CD4-positive, alpha-beta T cell (primary cell): ENCODE measurements around the gene TAF3. TPM values are rescaled to one million over a fixed set of nuclear protein-coding genes. Genes with fewer than 3 reads are reported as not detected.

Source experiments
- ATAC-seq: fragments of 200-7000 bp; cut with Tn5 transposase; one replicate; pipeline ENCODE4 v1.10.0; 2022; ENCODE audit warnings: mild to moderate bottlenecking; ENCODE audit not compliant: poor library complexity
- CTCF ChIA-PET: fragments of 350-600 bp; sonication (Branson Sonifier 250); formaldehyde crosslinking; loops from one replicate; lab custom pipeline; 2021; ENCODE audit warnings: antibody characterized with exemption, inconsistent platforms; lab: Charles Lee
- POLR2A ChIA-PET: fragments of 350-600 bp; sonication (Branson Sonifier 250); formaldehyde crosslinking; loops from one replicate; lab custom pipeline; 2021; ENCODE audit warnings: antibody characterized with exemption, inconsistent platforms; lab: Charles Lee
- DNase-seq, 14 experiments: peaks; one replicate each; pipeline ENCODE4 v3.0.0-alpha.2; 2013 to 2020; ENCODE audit warnings: mixed read lengths in 2 of 14
- H3K27ac ChIP-seq, 2 donors: one replicate each; pipeline versions ENCODE4 v1.5.1 to v1.7.0; 2013; ENCODE audit warnings: low read length in 2 of 2, low read depth in 1 of 2, mild to moderate bottlenecking in 1 of 2
- H3K27me3 ChIP-seq, 2 experiments: 1 replicate in 1 of 2; 2 replicates in 1 of 2; pipeline versions ENCODE4 v1.6.1 to v1.7.0; 2013; ENCODE audit warnings: low read length in 2 of 2, control low read depth in 1 of 2, mild to moderate bottlenecking in 1 of 2, moderate library complexity in 1 of 2; ENCODE audit not compliant: insufficient read depth in 2 of 2, control insufficient read depth in 1 of 2
- H3K36me3 ChIP-seq: one replicate; pipeline ENCODE4 v1.6.1; 2013; ENCODE audit warnings: low read length, control low read depth; ENCODE audit not compliant: insufficient read depth
- H3K4me1 ChIP-seq: one replicate; pipeline ENCODE4 v1.6.1; 2013; ENCODE audit warnings: low read length, control low read depth; ENCODE audit not compliant: insufficient read depth
- H3K4me3 ChIP-seq: one replicate; pipeline ENCODE4 v1.5.1; 2013; ENCODE audit warnings: mild to moderate bottlenecking, low read length, moderate library complexity
- H3K9me3 ChIP-seq, 2 experiments: 1 replicate in 1 of 2; 2 replicates in 1 of 2; pipeline versions ENCODE4 v1.6.1 to v1.7.0; 2013; ENCODE audit warnings: low read length in 2 of 2, mild to moderate bottlenecking in 2 of 2, control low read depth in 1 of 2, moderate library complexity in 1 of 2; ENCODE audit not compliant: control insufficient read depth in 1 of 2, insufficient read depth in 1 of 2
- H3K27ac Mint-ChIP-seq: one replicate; pipeline ENCODE4 v1.8.0; 2020; ENCODE audit warnings: mixed read lengths
- H3K27me3 Mint-ChIP-seq: one replicate; pipeline ENCODE4 v1.8.0; 2021; ENCODE audit warnings: mixed read lengths
- H3K36me3 Mint-ChIP-seq: one replicate; pipeline ENCODE4 v1.8.0; 2021; ENCODE audit warnings: low read depth, mixed read lengths
- H3K4me1 Mint-ChIP-seq: one replicate; pipeline ENCODE4 v1.8.0; 2021; ENCODE audit warnings: low read depth, mixed read lengths
- H3K4me3 Mint-ChIP-seq: one replicate; pipeline ENCODE4 v1.8.0; 2020; ENCODE audit warnings: mild to moderate bottlenecking, mixed read lengths
- H3K9me3 Mint-ChIP-seq: one replicate; pipeline ENCODE4 v1.8.0; 2020; ENCODE audit warnings: mixed read lengths
- CTCF ChIP-seq: fragments of 200-600 bp; IDR thresholded peaks from one replicate; pipeline ENCODE4 v1.8.0; 2022; ENCODE audit warnings: antibody characterized with exemption, mild to moderate bottlenecking
- intact Hi-C, 2 experiments: fragments of 100-400 bp; cut with DNase I in 1 of 2; cut with micrococcal nuclease in 1 of 2; formaldehyde crosslinking; loops; one replicate each; pipeline versions ENCODE4 v1.15.1 to v1.9.0; 2023 to 2025; cut with DNase I, micrococcal nuclease
- total RNA-seq, 174 experiments: library from RNA in 2 of 174; stranded (reverse) in 2 of 174; gene quantifications; one replicate each; pipeline ENCODE4 v1.2.3 and lab custom pipeline; 2021 to 2026

Gene TAF3
- total RNA-seq, 2 experiments from 2014 or later: 12.6 to 12.8 TPM

- Histone ChIP-seq H3K27me3 (no peaks in the 10 kb centered on the region), H3K36me3 (no peaks in the 10 kb centered on the region), H3K9me3 (no peaks in the 10 kb centered on the region), H3K4me1 (no peaks in the 10 kb centered on the region), H3K4me3 (no peak overlapping the region), H3K27ac (no peak overlapping the region)
- H3K27me3 Mint-ChIP-seq: no peaks in the 10 kb centered on the region
- H3K27ac Mint-ChIP-seq: no peak overlapping the region
- H3K9me3 Mint-ChIP-seq: no peaks in the 10 kb centered on the region
- ATAC-seq: no peak
- POLR2A ChIA-PET: no interaction called here
- intact Hi-C loops: no loop called here
- no peak for TF ChIP-seq CTCF
- DNase-seq: no peak
- H3K36me3 Mint-ChIP-seq: peaks cover 56% of the 10 kb centered on the region
- H3K4me3 Mint-ChIP-seq: no peak overlapping the region
- CTCF ChIA-PET: interaction anchor here (1.0 kb wide), 1 partner anchor 17 kb away, joined by 3 read pairs; no protein-coding TSS in a partner anchor
- H3K4me1 Mint-ChIP-seq: peaks cover 67% of the 10 kb centered on the region
Observed at GRCh38 chr10:7945034-7945433, 126.7 kb downstream of the TAF3 start.

- Histone ChIP-seq H3K4me3 (no peak overlapping the region), H3K27ac (no peak overlapping the region), H3K9me3 (no peaks in the 10 kb centered on the region), H3K27me3 (no peaks in the 10 kb centered on the region), H3K4me1 (no peaks in the 10 kb centered on the region), H3K36me3 (no peaks in the 10 kb centered on the region)
- no peak for TF ChIP-seq CTCF
- Mint-ChIP-seq H3K4me3 (no peak overlapping the region), H3K27me3 (no peaks in the 10 kb centered on the region), H3K9me3 (no peaks in the 10 kb centered on the region), H3K36me3 (peaks cover 51% of the 10 kb centered on the region), H3K27ac (no peak overlapping the region), H3K4me1 (peaks cover 72% of the 10 kb centered on the region)
- POLR2A ChIA-PET: no interaction called here
- CTCF ChIA-PET: no interaction called here
- no peak for ATAC-seq
- DNase-seq: no peak
- intact Hi-C loops: no loop called here
Observed at GRCh38 chr10:7945469-7946187, 127.3 kb downstream of the TAF3 start.

- Mint-ChIP-seq H3K9me3 (no peaks in the 10 kb centered on the region), H3K27me3 (no peaks in the 10 kb centered on the region), H3K36me3 (peaks cover 39% of the 10 kb centered on the region), H3K27ac (no peak overlapping the region), H3K4me3 (no peak overlapping the region), H3K4me1 (peaks cover 75% of the 10 kb centered on the region)
- ChIA-PET CTCF (no interaction called here), POLR2A (no interaction called here)
- Histone ChIP-seq H3K36me3 (no peaks in the 10 kb centered on the region), H3K4me3 (no peak overlapping the region), H3K27ac (no peak overlapping the region), H3K27me3 (no peaks in the 10 kb centered on the region), H3K9me3 (no peaks in the 10 kb centered on the region), H3K4me1 (no peaks in the 10 kb centered on the region)
- DNase-seq (no peak), ATAC-seq (no peak)
- no peak for TF ChIP-seq CTCF
- intact Hi-C loops: no loop called here
Observed at GRCh38 chr10:7948371-7949000, 130.2 kb downstream of the TAF3 start.
